ENCODE results near the gene ST3GAL5.

DNA sequence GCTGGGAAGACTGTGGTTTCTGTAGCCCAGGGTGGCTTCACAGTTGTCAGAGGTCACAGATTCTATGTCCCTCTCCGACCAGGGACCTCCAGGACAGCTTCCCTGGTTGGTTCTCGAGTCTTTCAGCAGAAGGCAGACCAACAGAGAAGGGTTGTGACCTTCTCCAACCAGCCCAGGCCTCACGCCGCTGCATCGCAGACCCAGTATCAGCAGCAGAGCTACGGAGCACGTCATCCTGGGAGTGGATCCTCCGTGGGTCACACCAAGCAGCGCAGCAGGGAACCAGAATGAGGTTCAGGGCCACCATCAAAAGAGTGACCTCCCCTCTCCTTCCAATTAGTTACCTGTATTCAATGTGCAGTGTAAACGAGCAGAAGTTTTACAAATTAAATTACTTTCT, 49.3 kb downstream of the ST3GAL5 start:
- TF ChIP-seq, protein P1, sequence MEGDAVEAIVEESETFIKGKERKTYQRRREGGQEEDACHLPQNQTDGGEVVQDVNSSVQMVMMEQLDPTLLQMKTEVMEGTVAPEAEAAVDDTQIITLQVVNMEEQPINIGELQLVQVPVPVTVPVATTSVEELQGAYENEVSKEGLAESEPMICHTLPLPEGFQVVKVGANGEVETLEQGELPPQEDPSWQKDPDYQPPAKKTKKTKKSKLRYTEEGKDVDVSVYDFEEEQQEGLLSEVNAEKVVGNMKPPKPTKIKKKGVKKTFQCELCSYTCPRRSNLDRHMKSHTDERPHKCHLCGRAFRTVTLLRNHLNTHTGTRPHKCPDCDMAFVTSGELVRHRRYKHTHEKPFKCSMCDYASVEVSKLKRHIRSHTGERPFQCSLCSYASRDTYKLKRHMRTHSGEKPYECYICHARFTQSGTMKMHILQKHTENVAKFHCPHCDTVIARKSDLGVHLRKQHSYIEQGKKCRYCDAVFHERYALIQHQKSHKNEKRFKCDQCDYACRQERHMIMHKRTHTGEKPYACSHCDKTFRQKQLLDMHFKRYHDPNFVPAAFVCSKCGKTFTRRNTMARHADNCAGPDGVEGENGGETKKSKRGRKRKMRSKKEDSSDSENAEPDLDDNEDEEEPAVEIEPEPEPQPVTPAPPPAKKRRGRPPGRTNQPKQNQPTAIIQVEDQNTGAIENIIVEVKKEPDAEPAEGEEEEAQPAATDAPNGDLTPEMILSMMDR (IDR thresholded peaks at IDR 0.05 in 8 of 11, conservative IDR thresholded peaks at IDR 0.05 in 3 of 11): no peak
- peak in 1 of 3 donors; percentile 5 for TF ChIP-seq POLR2AphosphoS5 (IDR thresholded peaks at IDR 0.05)
- no peak for TF ChIP-seq POLR2A (IDR thresholded peaks at IDR 0.05)
